GM12878 (cell line): ENCODE measurements around the gene PPM1N. TPM values are rescaled to one million over a fixed set of nuclear protein-coding genes. Genes with fewer than 3 reads are reported as not detected.
A peak's percentile ranks its signal among the peaks of the same experiment; 100 is the strongest.

Experiments used
- ATAC-seq: fragments of 200-7000 bp; cut with Tn5 transposase; 3 replicates; pipeline ENCODE4 v1.9.1; 2020; ENCODE audit warnings: mild to moderate bottlenecking, moderate library complexity
- BruUV-seq: library from RNA; stranded (reverse); fragments of 400-500 nt; replicated peaks from 2 replicates; lab custom pipeline; 2021; lab: Mats Ljungman, UMichigan
- CTCF ChIA-PET: fragments of 300-600 bp; sonication (Branson Sonifier 250); formaldehyde crosslinking; extraction: SDS; loops from one replicate; lab custom pipeline; 2021; ENCODE audit warnings: inconsistent platforms; lab: Yijun Ruan, JAX
- POLR2A ChIA-PET: fragments of 350-600 bp; formaldehyde crosslinking; extraction: SDS; loops from one replicate; lab custom pipeline; 2021; ENCODE audit warnings: inconsistent platforms; lab: Charles Lee
- RAD21 ChIA-PET: fragments of 300-600 bp; sonication (Branson Sonifier 250); formaldehyde crosslinking; loops from one replicate; lab custom pipeline; 2023; ENCODE audit warnings: antibody characterized with exemption; ENCODE audit not compliant: unreplicated experiment; lab: Charles Lee
- SMC1A ChIA-PET: fragments of 300-600 bp; sonication (Branson Sonifier 250); formaldehyde crosslinking; loops from one replicate; lab custom pipeline; 2023; ENCODE audit not compliant: unreplicated experiment, uncharacterized antibody; lab: Charles Lee
- DNase-seq: peaks from one replicate; pipeline ENCODE4 v3.0.0-alpha.2; 2011; ENCODE audit warnings: low read depth, low spot score
- FAIRE-seq: peaks from 3 replicates; lab custom pipeline; 2011; peaks lifted over from hg19 to GRCh38; lab: Jason Lieb, UNC
- H2AFZ ChIP-seq: 2 replicates; pipeline ENCODE4 v1.6.0; 2011; ENCODE audit warnings: low read depth, low read length, control low read depth; ENCODE audit not compliant: control insufficient read depth
- H3K27ac ChIP-seq: 2 replicates; pipeline ENCODE4 v1.5.1; 2011; ENCODE audit warnings: control low read depth; ENCODE audit not compliant: control insufficient read depth, insufficient read depth
- H3K27me3 ChIP-seq, 2 experiments: replicated peaks in 1 of 2; 2 replicates each; pipeline versions ENCODE4 v1.6.0 to v1.6.1; 2011; ENCODE audit warnings: low read length in 1 of 2; ENCODE audit not compliant: control insufficient read depth in 2 of 2, insufficient read depth in 2 of 2
- H3K36me3 ChIP-seq, 2 experiments: 2 replicates each; pipeline ENCODE4 v1.5.1; 2011; ENCODE audit warnings: low read length in 1 of 2; ENCODE audit not compliant: control insufficient read depth in 2 of 2, insufficient read depth in 2 of 2
- H3K4me1 ChIP-seq: 2 replicates; pipeline ENCODE4 v1.6.1; 2011; ENCODE audit warnings: mild to moderate bottlenecking, low read length, moderate library complexity, mixed read lengths; ENCODE audit not compliant: control insufficient read depth, insufficient read depth
- H3K4me2 ChIP-seq: 2 replicates; pipeline ENCODE4 v1.6.0; 2011; ENCODE audit warnings: control low read depth; ENCODE audit not compliant: control insufficient read depth, insufficient read depth
- H3K4me3 ChIP-seq: fragments of 200-600 bp; sonication (generic); 2 replicates; pipeline ENCODE4 v1.5.1; 2016
- H3K79me2 ChIP-seq: 2 replicates; pipeline ENCODE4 v1.6.0; 2011; ENCODE audit warnings: low read length; ENCODE audit not compliant: control insufficient read depth, insufficient read depth
- H3K9ac ChIP-seq: 2 replicates; pipeline ENCODE4 v1.8.0; 2011; ENCODE audit warnings: low read length, control low read depth, mixed read lengths; ENCODE audit not compliant: control insufficient read depth, insufficient read depth
- H3K9me3 ChIP-seq: replicated peaks from 3 replicates; pipeline ENCODE4 v1.5.1; 2011; ENCODE audit warnings: mild to moderate bottlenecking, low read length; ENCODE audit not compliant: control insufficient read depth, insufficient read depth
- H4K20me1 ChIP-seq: 2 replicates; pipeline ENCODE4 v1.6.0; 2011; ENCODE audit not compliant: control insufficient read depth, insufficient read depth
- DPF2 ChIP-seq: fragments of 450-650 bp; IDR thresholded peaks from 2 replicates; pipeline ENCODE4 v1.6.1; 2017; ENCODE audit warnings: mild to moderate bottlenecking
- RAD51 ChIP-seq: fragments of 450-650 bp; IDR thresholded peaks from 2 replicates; pipeline ENCODE4 v1.6.1; 2016; ENCODE audit warnings: moderate library complexity, mild to moderate bottlenecking, inconsistent platforms
- ZNF384 ChIP-seq: IDR thresholded peaks from 2 replicates; pipeline ENCODE4 v1.6.1; 2012; ENCODE audit warnings: low read depth, mild to moderate bottlenecking, low read length, improper control_type of control experiment, borderline replicate concordance
- WGBS: methylation state at CpG from one replicate; pipeline ENCODE4 v1.1.6; 2016; ENCODE audit warnings: low lambda C conversion rate; ENCODE audit not compliant: insufficient replicate concordance, insufficient coverage; ENCODE audit errors: missing lambda C conversion rate; 5-methylcytosine and 5-hydroxymethylcytosine counted together
- in situ Hi-C: fragments of 300-500 bp; cut with MboI; formaldehyde crosslinking; loops from 9 replicates; pipeline ENCODE4 v1.14.3; 2018; ENCODE audit warnings: mixed read lengths
- intact Hi-C: fragments of 100-400 bp; cut with micrococcal nuclease; formaldehyde crosslinking; loops from one replicate; pipeline ENCODE4 v1.14.2; 2022; ENCODE audit not compliant: unreplicated experiment
- polyA plus RNA-seq, 11 experiments: library from polyadenylated mRNA; depleted of rRNA in 4 of 11; unstranded in 6 of 11; stranded (reverse) in 5 of 11; fragments of >200 nt; fragmentation: Nextera tagmentation in 4 of 11; fragmentation: Illumina TruSeq in 1 of 11; extraction: Ambion mirVana in 4 of 11; extraction: Trizol in 1 of 11; gene quantifications; 1 replicate in 1 of 11; 2 replicates in 10 of 11; pipeline versions ENCODE4 v1.2.1 to v1.2.3, GENCODE V29; 2011 to 2016; ENCODE audit warnings: inconsistent platforms in 2 of 11, missing spikeins in 2 of 11, low read depth in 1 of 11
- total RNA-seq, 4 experiments: library from RNA; depleted of rRNA in 3 of 4; stranded (reverse); fragments of >200 nt in 3 of 4; fragmentation: Illumina TruSeq in 1 of 4; extraction: Trizol in 1 of 4; gene quantifications; 2 replicates each; pipeline versions ENCODE4 v1.2.1 to v1.2.3, GENCODE V29; 2013 to 2021
- TF ChIP-seq, protein P1 (sequence below): IDR thresholded peaks from 2 replicates; pipeline ENCODE4 v1.6.1; 2011; ENCODE audit warnings: borderline replicate concordance, low read depth, mild to moderate bottlenecking, moderate library complexity, low read length; ENCODE audit not compliant: insufficient read depth, poor library complexity, severe bottlenecking
- TF ChIP-seq, protein P2 (sequence below): IDR thresholded peaks from 2 replicates; pipeline ENCODE4 v1.6.1; 2012; ENCODE audit warnings: mild to moderate bottlenecking, low read depth, low read length
- TF ChIP-seq, protein P3 (sequence below): fragments of 450-650 bp; IDR thresholded peaks from 2 replicates; pipeline ENCODE4 v1.6.1; 2016; ENCODE audit warnings: mild to moderate bottlenecking, moderate library complexity, borderline replicate concordance

The PPM1N gene
- total and polyA plus RNA-seq, 10 of the 15 experiments (the other 5 are each of a cell fraction or from before 2014, with no cell fraction given): 1.6 to 5.4 (median 3.7) TPM

DNA sequence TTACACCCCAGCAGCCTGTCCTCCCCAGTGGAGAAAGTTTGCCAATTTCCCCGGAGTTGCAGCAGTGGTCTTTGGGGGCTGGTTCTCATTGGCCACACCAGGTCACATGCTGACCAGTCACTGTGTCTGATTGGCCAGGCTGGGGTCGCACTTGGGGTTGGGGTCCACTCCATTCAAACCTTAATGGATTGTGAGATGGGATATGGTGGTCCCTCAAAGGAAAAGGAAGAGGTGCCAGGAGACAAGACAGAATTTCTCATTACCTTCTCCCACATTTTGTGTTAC is 3.4 kb downstream of the PPM1N start (continued):
- TF ChIP-seq, protein P1, sequence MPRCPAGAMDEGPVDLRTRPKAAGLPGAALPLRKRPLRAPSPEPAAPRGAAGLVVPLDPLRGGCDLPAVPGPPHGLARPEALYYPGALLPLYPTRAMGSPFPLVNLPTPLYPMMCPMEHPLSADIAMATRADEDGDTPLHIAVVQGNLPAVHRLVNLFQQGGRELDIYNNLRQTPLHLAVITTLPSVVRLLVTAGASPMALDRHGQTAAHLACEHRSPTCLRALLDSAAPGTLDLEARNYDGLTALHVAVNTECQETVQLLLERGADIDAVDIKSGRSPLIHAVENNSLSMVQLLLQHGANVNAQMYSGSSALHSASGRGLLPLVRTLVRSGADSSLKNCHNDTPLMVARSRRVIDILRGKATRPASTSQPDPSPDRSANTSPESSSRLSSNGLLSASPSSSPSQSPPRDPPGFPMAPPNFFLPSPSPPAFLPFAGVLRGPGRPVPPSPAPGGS: no peak
- TF ChIP-seq RAD51: peak; percentile 49; the same call in 1 of the 2 replicates
- TF ChIP-seq, all 136 proteins: peak for 5

DNA sequence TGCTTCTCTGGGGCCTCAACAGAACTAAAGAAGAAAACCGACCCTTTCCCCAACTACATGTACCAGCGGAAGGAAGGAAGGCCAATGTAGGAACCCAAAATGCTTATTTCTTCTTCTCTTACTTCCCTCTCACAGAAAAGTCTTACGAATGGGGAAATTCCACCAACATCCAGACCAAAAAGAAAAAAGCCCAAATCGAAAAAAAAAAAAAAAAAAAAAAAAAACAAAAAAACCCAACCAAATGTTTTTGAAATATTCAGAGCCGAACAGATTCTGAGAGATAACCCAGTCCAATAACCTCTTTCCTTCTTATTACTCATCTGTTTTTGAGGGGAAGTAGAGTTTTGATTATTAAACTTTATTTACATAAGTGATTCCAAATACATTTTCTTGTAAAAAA is 3.9 kb downstream of the PPM1N start:
- H3K36me3 ChIP-seq: no peaks in the 10 kb centered on the region
- no peaks in the 10 kb centered on the region; the same call in 2 of the 3 replicates for H3K9me3 ChIP-seq
- FAIRE-seq (no peak), ATAC-seq (no peak), DNase-seq (no peak)
- peaks cover 7% of the 10 kb centered on the region for H3K79me2 ChIP-seq
- H4K20me1 ChIP-seq: no peaks in the 10 kb centered on the region
- CTCF ChIA-PET: no interaction called here
- intact Hi-C loops (no loop called here), in situ Hi-C loops (no loop called here)
- TF ChIP-seq, protein P2, sequence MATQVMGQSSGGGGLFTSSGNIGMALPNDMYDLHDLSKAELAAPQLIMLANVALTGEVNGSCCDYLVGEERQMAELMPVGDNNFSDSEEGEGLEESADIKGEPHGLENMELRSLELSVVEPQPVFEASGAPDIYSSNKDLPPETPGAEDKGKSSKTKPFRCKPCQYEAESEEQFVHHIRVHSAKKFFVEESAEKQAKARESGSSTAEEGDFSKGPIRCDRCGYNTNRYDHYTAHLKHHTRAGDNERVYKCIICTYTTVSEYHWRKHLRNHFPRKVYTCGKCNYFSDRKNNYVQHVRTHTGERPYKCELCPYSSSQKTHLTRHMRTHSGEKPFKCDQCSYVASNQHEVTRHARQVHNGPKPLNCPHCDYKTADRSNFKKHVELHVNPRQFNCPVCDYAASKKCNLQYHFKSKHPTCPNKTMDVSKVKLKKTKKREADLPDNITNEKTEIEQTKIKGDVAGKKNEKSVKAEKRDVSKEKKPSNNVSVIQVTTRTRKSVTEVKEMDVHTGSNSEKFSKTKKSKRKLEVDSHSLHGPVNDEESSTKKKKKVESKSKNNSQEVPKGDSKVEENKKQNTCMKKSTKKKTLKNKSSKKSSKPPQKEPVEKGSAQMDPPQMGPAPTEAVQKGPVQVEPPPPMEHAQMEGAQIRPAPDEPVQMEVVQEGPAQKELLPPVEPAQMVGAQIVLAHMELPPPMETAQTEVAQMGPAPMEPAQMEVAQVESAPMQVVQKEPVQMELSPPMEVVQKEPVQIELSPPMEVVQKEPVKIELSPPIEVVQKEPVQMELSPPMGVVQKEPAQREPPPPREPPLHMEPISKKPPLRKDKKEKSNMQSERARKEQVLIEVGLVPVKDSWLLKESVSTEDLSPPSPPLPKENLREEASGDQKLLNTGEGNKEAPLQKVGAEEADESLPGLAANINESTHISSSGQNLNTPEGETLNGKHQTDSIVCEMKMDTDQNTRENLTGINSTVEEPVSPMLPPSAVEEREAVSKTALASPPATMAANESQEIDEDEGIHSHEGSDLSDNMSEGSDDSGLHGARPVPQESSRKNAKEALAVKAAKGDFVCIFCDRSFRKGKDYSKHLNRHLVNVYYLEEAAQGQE: no peak
- TF ChIP-seq ZNF384 (peak; percentile 32; the same call in 1 of the 2 replicates), DPF2 (no peak)
- TF ChIP-seq, protein P3, sequence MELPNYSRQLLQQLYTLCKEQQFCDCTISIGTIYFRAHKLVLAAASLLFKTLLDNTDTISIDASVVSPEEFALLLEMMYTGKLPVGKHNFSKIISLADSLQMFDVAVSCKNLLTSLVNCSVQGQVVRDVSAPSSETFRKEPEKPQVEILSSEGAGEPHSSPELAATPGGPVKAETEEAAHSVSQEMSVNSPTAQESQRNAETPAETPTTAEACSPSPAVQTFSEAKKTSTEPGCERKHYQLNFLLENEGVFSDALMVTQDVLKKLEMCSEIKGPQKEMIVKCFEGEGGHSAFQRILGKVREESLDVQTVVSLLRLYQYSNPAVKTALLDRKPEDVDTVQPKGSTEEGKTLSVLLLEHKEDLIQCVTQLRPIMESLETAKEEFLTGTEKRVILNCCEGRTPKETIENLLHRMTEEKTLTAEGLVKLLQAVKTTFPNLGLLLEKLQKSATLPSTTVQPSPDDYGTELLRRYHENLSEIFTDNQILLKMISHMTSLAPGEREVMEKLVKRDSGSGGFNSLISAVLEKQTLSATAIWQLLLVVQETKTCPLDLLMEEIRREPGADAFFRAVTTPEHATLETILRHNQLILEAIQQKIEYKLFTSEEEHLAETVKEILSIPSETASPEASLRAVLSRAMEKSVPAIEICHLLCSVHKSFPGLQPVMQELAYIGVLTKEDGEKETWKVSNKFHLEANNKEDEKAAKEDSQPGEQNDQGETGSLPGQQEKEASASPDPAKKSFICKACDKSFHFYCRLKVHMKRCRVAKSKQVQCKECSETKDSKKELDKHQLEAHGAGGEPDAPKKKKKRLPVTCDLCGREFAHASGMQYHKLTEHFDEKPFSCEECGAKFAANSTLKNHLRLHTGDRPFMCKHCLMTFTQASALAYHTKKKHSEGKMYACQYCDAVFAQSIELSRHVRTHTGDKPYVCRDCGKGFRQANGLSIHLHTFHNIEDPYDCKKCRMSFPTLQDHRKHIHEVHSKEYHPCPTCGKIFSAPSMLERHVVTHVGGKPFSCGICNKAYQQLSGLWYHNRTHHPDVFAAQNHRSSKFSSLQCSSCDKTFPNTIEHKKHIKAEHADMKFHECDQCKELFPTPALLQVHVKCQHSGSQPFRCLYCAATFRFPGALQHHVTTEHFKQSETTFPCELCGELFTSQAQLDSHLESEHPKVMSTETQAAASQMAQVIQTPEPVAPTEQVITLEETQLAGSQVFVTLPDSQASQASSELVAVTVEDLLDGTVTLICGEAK: 0 out of 2 replicates have a peak, but pooled peaks have one; percentile 37
- peak overlapping the region; percentile 24; the same call in 1 of the 2 replicates for H3K27ac ChIP-seq
- POLR2A ChIA-PET: interaction anchor here (1.6 kb wide), 1 partner anchor 16 kb away, joined by 3 read pairs; no protein-coding TSS in a partner anchor
- H2AFZ ChIP-seq: no peak overlapping the region
- no TSS peak for BruUV-seq
- SMC1A ChIA-PET: no interaction called here
- H3K4me2 ChIP-seq: peak overlapping the region; percentile 38
- RAD21 ChIA-PET: no interaction called here
- H3K4me3 ChIP-seq: no peak overlapping the region
- H3K4me1 ChIP-seq: peaks cover 36% of the 10 kb centered on the region
- no peaks in the 10 kb centered on the region for H3K27me3 ChIP-seq
- 27% methylated on average over 3 of the region's 5 CpGs for WGBS
- no peak overlapping the region; the same call in 1 of the 2 replicates for H3K9ac ChIP-seq
